ENCODE data around the gene DENND2C.

Gene DENND2C

GRCh38 chr1:114540272-114540671, 129.6 kb downstream of the DENND2C start:
- DNase-seq = no peak

DNA sequence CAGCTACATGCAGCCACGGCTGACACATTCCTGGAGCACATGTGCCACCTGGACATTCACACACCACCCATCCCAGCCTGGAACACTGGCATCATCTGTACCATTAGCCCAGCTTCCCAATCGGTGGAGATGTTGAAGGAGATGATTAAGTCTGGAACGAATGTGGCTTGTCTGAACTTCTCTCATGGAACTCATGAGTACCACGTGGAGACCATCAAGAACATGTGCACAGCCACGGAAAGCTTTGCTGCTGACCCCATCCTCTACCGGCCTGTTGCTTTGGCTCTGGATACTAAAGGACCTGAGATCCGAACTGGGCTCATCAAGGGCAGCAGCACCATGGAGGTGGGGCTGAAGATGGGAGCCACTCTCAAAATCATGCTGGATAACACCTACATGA, 133.8 kb downstream of the DENND2C start:
- DNase-seq = no peak

- no peak for DNase-seq
Observed at GRCh38 chr1:114535401-114535800, 134.4 kb downstream of the DENND2C start.

All from islet precursor cell (in vitro differentiated cells).